WI38 (cell line): Measurements from ENCODE around the gene DSCAML1.

Source experiments
- H3K4me3 ChIP-seq: 2 replicates; pipeline ENCODE4 v1.5.1; 2011; ENCODE audit warnings: low read depth, mild to moderate bottlenecking, control low read depth, low read length
- TF ChIP-seq, protein P1 (sequence below): IDR thresholded peaks from 2 replicates; pipeline ENCODE4 v1.5.1; 2012; ENCODE audit warnings: low read depth, mild to moderate bottlenecking, control low read depth, low read length

The DSCAML1 gene

GRCh38 chr11:117473481-117474091 is 323.4 kb downstream of the DSCAML1 start:
- TF ChIP-seq, protein P1, sequence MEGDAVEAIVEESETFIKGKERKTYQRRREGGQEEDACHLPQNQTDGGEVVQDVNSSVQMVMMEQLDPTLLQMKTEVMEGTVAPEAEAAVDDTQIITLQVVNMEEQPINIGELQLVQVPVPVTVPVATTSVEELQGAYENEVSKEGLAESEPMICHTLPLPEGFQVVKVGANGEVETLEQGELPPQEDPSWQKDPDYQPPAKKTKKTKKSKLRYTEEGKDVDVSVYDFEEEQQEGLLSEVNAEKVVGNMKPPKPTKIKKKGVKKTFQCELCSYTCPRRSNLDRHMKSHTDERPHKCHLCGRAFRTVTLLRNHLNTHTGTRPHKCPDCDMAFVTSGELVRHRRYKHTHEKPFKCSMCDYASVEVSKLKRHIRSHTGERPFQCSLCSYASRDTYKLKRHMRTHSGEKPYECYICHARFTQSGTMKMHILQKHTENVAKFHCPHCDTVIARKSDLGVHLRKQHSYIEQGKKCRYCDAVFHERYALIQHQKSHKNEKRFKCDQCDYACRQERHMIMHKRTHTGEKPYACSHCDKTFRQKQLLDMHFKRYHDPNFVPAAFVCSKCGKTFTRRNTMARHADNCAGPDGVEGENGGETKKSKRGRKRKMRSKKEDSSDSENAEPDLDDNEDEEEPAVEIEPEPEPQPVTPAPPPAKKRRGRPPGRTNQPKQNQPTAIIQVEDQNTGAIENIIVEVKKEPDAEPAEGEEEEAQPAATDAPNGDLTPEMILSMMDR = no peak
- H3K4me3 ChIP-seq = no peak overlapping the region

DNA sequence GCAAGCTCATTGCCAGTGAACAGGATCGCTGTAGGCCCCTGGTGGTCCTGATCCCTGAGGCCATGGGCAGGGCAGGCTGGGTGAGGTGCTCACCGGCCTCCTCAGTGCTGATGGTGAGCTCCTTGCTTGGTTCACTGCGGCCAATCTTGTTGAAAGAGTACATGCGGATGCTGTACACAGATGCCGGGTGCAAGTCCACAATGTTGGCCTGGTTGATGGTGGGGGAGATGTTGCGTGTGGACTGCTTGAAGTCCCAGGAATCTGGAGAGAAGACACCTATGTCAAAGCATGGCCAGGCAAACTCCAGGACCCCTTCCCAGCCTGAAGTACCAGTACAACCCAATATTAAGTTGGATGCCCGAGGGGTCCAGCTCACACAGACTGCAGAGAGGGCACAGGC is 325.2 kb downstream of the DSCAML1 start:
- H3K4me3 ChIP-seq = no peak overlapping the region
- TF ChIP-seq, protein P1 = no peak

DNA sequence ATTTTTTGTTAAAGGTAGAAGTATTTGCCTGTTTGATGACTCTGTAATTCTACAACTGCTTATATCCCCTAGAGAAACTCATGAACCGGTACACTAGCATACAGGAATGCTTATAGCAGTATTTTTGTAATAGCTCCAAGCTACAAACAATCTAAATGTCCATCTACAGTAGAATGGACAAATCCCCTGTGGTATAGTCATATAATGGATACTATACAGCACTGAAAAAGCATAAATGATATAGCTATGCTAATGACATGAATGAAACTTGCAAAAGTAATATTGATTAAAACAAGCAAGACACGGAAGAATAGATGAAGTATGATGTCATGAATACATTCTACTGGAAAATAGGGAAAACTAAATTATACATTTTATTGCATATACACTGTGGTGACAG is 326.4 kb downstream of the DSCAML1 start:
- TF ChIP-seq, protein P1 = no peak
- no peak overlapping the region for H3K4me3 ChIP-seq

GRCh38 chr11:117468888-117469287 is 328.1 kb downstream of the DSCAML1 start:
- TF ChIP-seq, protein P1 = no peak
- no peak overlapping the region for H3K4me3 ChIP-seq

- no peak overlapping the region for H3K4me3 ChIP-seq
- TF ChIP-seq, protein P1 = no peak
Observed at GRCh38 chr11:117467770-117468169, 329.2 kb downstream of the DSCAML1 start.

GRCh38 chr11:117466966-117467365 is 330.1 kb downstream of the DSCAML1 start:
- H3K4me3 ChIP-seq = no peak overlapping the region
- TF ChIP-seq, protein P1 = no peak

GRCh38 chr11:117465236-117465997 is 331.6 kb downstream of the DSCAML1 start:
- TF ChIP-seq, protein P1 = no peak
- H3K4me3 ChIP-seq = no peak overlapping the region
